Prostate gland (tissue), 2 donors: ENCODE data around the gene MRTFB.

Source experiments
- POLR2A ChIP-seq: fragments of 450-650 bp; IDR thresholded peaks from one replicate; pipeline ENCODE4 v1.6.1; 2016; ENCODE audit warnings: antibody characterized with exemption, mild to moderate bottlenecking
- TF ChIP-seq, protein P1 (sequence below), 4 experiments: fragments of 200-600 bp in 2 of 4; fragments of 450-650 bp in 2 of 4; sonication (generic) in 2 of 4; IDR thresholded peaks; 1 replicate in 3 of 4; 2 replicates in 1 of 4; pipeline ENCODE4 v1.5.1; 2016 to 2019; ENCODE audit warnings: antibody characterized with exemption in 4 of 4, mild to moderate bottlenecking in 2 of 4, moderate library complexity in 2 of 4

DNA sequence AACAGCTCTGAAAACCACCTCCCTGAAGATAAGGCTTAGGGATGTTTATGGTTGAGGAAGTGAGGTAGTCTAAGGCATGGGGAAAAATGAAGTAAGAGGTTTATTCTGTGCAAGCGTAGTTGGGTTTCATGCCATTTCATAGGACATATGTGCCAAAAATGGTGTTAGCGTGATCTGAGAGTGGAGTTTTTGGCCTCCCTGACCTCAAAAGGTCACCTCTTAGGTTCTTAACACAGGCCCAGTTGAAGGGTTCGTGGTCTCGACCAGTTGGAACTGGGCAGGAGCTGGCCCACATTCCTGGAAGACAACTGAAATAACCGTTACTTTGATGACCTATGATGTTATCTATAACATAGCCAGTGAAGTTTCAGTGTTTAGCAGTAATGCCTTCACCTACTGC, 57.0 kb downstream of the MRTFB start:
- TF ChIP-seq, protein P1, sequence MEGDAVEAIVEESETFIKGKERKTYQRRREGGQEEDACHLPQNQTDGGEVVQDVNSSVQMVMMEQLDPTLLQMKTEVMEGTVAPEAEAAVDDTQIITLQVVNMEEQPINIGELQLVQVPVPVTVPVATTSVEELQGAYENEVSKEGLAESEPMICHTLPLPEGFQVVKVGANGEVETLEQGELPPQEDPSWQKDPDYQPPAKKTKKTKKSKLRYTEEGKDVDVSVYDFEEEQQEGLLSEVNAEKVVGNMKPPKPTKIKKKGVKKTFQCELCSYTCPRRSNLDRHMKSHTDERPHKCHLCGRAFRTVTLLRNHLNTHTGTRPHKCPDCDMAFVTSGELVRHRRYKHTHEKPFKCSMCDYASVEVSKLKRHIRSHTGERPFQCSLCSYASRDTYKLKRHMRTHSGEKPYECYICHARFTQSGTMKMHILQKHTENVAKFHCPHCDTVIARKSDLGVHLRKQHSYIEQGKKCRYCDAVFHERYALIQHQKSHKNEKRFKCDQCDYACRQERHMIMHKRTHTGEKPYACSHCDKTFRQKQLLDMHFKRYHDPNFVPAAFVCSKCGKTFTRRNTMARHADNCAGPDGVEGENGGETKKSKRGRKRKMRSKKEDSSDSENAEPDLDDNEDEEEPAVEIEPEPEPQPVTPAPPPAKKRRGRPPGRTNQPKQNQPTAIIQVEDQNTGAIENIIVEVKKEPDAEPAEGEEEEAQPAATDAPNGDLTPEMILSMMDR (IDR thresholded peaks at IDR 0.05), result no peak
- no peak for TF ChIP-seq POLR2A
